DMS153 treated with DMSO at 0.1 percent for 48 hours (cell line): ENCODE measurements around the gene TMCO4.
A peak's percentile ranks its signal among the peaks of the same experiment; 100 is the strongest.
"Not testable (repeated sequence)": the region's sequence is repeated elsewhere in the genome, so short reads cannot be mapped to it uniquely, and the experiment has no call there.

ENCODE experiments used
- DNase-seq: peaks from one replicate; lab custom pipeline; 2025; ENCODE audit not compliant: unreplicated experiment; lab: John Stamatoyannopoulos, UW

The TMCO4 gene

DNA sequence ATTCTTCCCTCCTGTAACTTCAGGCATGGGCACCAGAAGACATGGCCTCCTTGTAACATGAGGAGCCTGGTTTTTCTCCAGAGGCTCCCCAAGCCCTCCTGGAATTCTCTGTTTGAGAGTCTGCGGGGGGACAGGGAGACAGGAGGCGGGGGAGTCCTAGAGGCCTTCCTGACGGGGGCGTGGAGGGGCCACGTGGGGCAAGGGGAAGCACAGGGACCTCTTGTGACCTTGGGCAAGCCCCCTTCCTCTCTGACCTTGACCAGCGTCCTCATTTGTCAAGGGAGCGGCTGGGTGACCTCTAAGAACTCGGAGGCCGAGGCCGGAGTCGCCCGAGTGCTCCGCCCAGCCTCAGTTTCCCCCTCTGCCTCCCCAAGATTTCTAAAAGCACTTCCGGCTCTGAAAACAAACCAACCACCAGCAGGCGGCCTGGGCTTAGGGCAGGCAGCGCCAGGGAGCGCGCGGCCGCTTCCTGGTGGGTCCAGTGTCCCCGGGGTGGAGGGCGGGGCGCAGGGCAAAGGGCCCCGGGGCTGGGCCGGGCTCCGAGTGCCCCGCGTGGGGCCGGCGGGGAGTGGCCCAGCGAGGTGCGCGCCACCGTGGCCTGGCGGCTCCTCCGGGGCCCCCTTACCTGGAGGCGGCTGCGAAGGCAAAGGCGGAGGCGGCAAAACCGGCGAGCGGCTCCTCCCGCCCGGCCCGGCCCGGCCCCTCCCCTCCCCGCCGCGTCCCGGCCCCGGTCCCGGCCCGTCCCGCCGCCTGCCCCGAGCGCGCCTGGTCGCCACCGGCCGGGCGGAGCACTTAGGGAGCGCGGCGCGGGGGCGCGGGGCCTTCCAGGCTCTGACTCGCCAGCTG, at the start of gene TMCO4:
TMCO4 (minus strand) TSS at position 687 of the 846 bp plus-strand sequence. CDS start 19,158 bp downstream, outside the sequence.
- peak; percentile 40 for DNase-seq

DNA sequence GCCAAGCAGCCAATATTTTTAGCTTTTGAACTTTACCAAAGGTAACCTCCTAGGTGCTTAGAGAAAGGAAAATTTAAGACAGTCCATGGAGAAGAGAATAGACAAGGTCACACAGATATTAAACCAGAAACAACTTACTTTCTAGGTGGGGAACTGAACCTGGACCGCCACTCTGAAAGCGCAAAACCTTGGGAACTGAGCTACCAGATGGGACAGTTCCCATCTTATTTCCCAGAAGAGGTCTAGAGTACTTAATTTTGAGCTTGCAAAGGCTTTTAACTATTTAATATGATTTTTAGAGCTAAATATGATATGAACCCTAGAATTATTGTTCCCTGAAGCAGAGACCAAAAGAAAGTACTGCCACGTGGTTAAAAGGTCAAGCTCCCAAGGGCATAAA, 49.6 kb upstream of the TMCO4 start:
- DNase-seq: not testable (repeated sequence)

GRCh38 chr1:19847334-19847733, 47.6 kb upstream of the TMCO4 start:
- not testable (repeated sequence) for DNase-seq

DNA sequence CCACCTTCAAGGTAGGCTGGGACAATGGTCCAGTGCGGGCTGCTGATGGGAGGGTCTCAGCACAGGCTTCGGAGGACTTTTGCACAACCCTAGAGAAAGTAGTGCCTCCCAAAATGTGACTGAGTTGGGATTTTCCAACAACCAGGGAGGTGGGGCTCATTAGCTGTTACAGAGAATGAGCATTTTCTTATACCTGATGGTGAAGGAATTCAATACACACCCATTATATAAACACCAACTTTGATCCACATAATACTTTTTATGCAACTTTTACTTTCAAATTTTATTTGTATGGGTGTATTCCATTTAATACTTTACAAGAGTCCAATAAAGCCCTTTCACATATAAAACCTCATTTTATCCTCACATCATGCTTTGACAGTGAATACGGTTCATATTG, 46.6 kb upstream of the TMCO4 start:
- DNase-seq: no peak

GRCh38 chr1:19845555-19845954, 45.8 kb upstream of the TMCO4 start:
- no peak for DNase-seq

- DNase-seq: no peak
These were observed 45.2 kb upstream of the TMCO4 start for GRCh38 chr1:19844731-19845495.

DNA sequence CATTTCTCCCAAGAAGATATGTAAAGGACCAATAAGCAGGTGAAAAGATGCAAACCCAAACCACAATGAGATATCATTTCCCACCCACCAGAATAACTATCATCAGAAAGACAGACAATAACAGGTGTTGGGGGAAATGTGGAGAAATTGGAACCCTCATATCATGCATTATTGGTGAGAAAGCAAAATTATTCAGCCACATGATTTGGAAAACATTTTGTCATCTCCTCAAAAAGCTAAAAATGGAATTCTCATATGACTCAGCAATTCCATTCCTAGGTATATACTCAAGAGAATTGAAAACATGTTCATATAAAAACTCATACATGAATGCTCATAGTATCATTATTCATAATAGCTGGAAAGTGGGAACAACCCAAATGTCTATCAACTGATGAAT, 40.5 kb upstream of the TMCO4 start:
- DNase-seq: no peak

GRCh38 chr1:19837866-19838265, 38.1 kb upstream of the TMCO4 start:
- no peak for DNase-seq

GRCh38 chr1:19835578-19835977, 35.9 kb upstream of the TMCO4 start:
- no peak for DNase-seq

DNA sequence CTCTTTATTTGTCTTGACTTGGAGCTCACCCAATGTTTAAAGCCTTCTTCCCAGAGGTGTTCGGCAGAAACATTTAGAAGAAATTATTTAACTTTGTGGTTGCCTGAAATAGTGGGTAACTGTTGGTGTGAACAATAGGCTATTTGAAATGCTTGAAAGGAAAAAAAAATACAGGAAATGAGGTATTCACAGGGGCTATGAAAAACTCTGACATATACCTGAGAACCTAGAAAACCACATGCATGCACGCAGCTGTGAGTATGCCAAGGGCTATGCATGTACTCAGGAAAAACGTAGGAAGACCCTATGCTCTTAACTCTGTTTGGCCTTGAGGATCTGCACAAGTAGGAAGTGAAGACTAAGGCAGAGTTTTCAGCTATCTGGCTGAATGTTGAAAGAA, 31.7 kb upstream of the TMCO4 start:
- no peak for DNase-seq

GRCh38 chr1:19828546-19828945, 28.8 kb upstream of the TMCO4 start:
- no peak for DNase-seq

DNA sequence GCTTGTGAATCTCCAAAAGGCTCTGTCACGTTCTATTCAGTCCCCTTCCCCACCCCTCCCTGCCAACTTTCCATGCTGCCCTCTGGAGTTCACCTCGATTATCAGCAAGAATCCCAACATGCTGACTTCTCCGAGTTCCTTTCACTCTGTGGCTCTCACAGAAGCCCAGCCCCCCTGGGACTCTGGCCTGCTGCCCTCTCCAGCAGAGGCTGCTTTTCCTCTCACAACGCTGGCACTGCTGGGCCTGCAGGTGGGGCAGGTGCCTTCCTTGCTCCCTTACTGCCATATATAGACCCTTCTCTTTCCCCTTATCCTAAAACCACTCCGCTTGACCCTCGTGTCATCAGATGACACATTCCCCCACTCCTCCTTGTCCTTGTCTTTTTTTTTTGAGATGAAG, 25.6 kb upstream of the TMCO4 start:
- DNase-seq: no peak

- DNase-seq: no peak
These were observed 24.8 kb upstream of the TMCO4 start for GRCh38 chr1:19824541-19824940.

- no peak for DNase-seq
These were observed 24.3 kb upstream of the TMCO4 start for GRCh38 chr1:19824036-19824435.

GRCh38 chr1:19819701-19820100, 20.0 kb upstream of the TMCO4 start:
- DNase-seq: no peak

- no peak for DNase-seq
These were observed 18.6 kb upstream of the TMCO4 start for GRCh38 chr1:19818324-19818723.

- DNase-seq: no peak
These were observed 17.4 kb upstream of the TMCO4 start for GRCh38 chr1:19817160-19817559.

- not testable (repeated sequence) for DNase-seq
These were observed 17.0 kb upstream of the TMCO4 start for GRCh38 chr1:19816737-19817086.

DNA sequence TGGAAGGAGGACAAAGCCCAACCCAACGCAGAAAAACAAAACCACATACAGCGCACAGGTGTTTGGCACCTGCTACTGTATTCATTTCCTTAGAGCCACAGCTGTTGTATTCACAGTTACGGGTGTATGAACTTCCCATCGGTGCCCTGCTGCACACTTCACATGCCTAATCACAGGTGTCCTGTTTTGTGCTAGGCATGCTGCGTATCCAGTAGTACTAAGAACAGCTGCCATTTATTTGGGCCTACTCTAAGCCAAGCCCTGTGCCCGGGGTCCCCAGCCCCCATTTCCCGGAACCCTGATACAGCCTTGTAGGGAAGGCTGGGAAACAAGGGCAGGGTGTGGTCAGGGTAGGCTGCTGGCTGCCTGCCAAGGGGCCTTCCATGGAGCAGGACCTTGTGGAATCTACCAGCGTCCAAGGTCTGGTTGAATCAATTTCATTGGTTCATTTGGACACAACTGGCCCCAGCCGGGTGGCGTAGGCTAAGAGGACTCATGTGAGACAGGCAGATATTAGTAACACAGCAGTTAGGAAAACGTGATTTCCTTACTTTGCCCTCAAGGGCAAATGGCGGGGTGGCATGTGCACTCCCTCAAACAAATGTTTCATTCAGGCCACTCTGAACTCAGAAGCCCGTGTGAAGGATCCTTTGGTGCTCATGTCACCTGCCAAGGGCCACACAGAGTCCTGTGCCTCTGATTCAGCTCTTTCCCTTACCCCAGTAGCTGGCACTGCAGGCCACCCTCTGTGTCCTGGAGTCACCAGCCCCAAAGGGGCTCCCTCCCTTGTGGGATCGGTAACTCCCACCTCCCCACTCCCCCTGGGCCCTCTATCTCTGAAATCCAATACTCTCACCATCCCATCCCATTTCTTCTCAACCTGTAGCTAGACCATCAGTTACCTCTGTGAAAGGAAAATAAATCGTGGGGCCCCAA, 16.4 kb upstream of the TMCO4 start:
- peak; percentile 57 for DNase-seq

GRCh38 chr1:19814681-19815503, 15.2 kb upstream of the TMCO4 start, which contains the start of gene RNF186:
RNF186 (minus strand) TSS chr1:19815283; CDS start chr1:19815101, 182 bp downstream.
- DNase-seq: peak; percentile 51
